HL-60/S4 (cell line): ENCODE data around the gene POLR1D.

Experiments used
- in situ Hi-C: fragments of 300-500 bp; cut with MboI; formaldehyde crosslinking; loops from 2 replicates; pipeline ENCODE4 v1.14.3; 2022; ENCODE audit warnings: low sequenced_read_pairs

Gene POLR1D

GRCh38 chr13:27670861-27671260 lies 49.2 kb downstream of the POLR1D start:
- in situ Hi-C loops: no loop called here

GRCh38 chr13:27672025-27672424 lies 50.3 kb downstream of the POLR1D start:
- in situ Hi-C loops: no loop called here
